Measurements from ENCODE around the gene ENOX1. TPM values are rescaled to one million over a fixed set of nuclear protein-coding genes. Genes with fewer than 3 reads are reported as not detected.

Gene ENOX1
- total RNA-seq, 1 experiment from 2014 or later = 0.35 TPM

- H3K79me2 ChIP-seq (ENCODE audit: low read depth) = no peaks in the 10 kb centered on the region
- intact Hi-C loops (cut with micrococcal nuclease; ENCODE audit: unreplicated experiment) = no loop called here
Observed at GRCh38 chr13:43268632-43269031, 518.1 kb downstream of the ENOX1 start.

DNA sequence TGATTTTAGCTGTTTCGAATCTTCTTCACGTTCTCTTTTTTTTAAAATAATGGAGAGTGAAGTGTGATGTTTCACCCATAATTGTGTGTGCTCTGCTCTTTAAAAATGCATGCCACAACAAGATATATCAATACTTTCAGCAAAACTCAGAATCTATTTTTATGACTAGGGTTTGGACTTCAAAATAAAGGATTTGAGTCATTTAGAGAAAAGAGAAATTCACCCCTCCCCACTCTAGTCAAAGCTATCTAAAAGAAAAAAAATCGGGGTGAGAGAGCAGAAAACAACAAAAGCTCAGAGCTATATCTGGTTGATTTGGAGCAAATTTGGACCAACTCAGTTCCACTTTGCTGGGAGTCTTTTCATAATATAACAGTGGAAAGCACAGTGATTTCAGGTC, 518.9 kb downstream of the ENOX1 start:
- H3K27ac ChIP-seq = peak overlapping the region; percentile 90
- H2AFZ ChIP-seq = no peak overlapping the region
- no peaks in the 10 kb centered on the region for H3K9me3 ChIP-seq (ENCODE audit: insufficient read depth, low read depth)
- no peaks in the 10 kb centered on the region for H3K36me3 ChIP-seq (ENCODE audit: low read depth)
- H4K20me1 ChIP-seq (ENCODE audit: insufficient read depth) = no peaks in the 10 kb centered on the region
- intact Hi-C loops (cut with micrococcal nuclease; ENCODE audit: unreplicated experiment) = no loop called here
- DNase-seq = no peak
- peaks cover 20% of the 10 kb centered on the region for H3F3A ChIP-seq (ENCODE audit: insufficient read depth, low read depth)
- no peaks in the 10 kb centered on the region for H3K9me2 ChIP-seq (ENCODE audit: insufficient read depth)
- H3K4me3 ChIP-seq = no peak overlapping the region
- no peaks in the 10 kb centered on the region for H3K27me3 ChIP-seq (ENCODE audit: insufficient read depth, low read depth)
- BruUV-seq (replicated peaks) = no TSS peak
- peaks cover 39% of the 10 kb centered on the region for H3K4me1 ChIP-seq (replicated peaks; ENCODE audit: insufficient read depth)
- CTCF ChIA-PET = no interaction called here
- H3K4me2 ChIP-seq = peak overlapping the region; percentile 69
- TF ChIP-seq CTCF (conservative IDR thresholded peaks at IDR 0.05) (no peak), EZH2 (IDR thresholded peaks at IDR 0.05; ENCODE audit: low read depth) (no peak)
- POLR2A ChIA-PET (ENCODE audit: unreplicated experiment) = no interaction called here
- H3K79me2 ChIP-seq (ENCODE audit: low read depth) = no peaks in the 10 kb centered on the region

More at GRCh38 chr13:43268632-43269031, 518.1 kb downstream of the ENOX1 start:
- Histone ChIP-seq H3K4me2 (peak overlapping the region; percentile 69), H3F3A (ENCODE audit: insufficient read depth, low read depth) (peaks cover 18% of the 10 kb centered on the region), H3K27me3 (ENCODE audit: insufficient read depth, low read depth) (no peaks in the 10 kb centered on the region), H2AFZ (no peak overlapping the region), H3K36me3 (ENCODE audit: low read depth) (no peaks in the 10 kb centered on the region), H3K4me1 (replicated peaks; ENCODE audit: insufficient read depth) (peaks cover 36% of the 10 kb centered on the region), H3K9me3 (ENCODE audit: insufficient read depth, low read depth) (no peaks in the 10 kb centered on the region), H3K4me3 (0 out of 2 replicates have a peak overlapping the region, but pooled peaks have one; percentile 6), H3K9me2 (ENCODE audit: insufficient read depth) (no peaks in the 10 kb centered on the region), H4K20me1 (ENCODE audit: insufficient read depth) (no peaks in the 10 kb centered on the region), H3K27ac (peak overlapping the region; percentile 90)
- ChIA-PET CTCF (no interaction called here), POLR2A (ENCODE audit: unreplicated experiment) (interaction anchor here (0.6 kb wide), 1 partner anchor 600 kb away, joined by 4 read pairs; no protein-coding TSS in a partner anchor)
- DNase-seq = no peak
- BruUV-seq (replicated peaks) = no TSS peak
- TF ChIP-seq EZH2 (IDR thresholded peaks at IDR 0.05; ENCODE audit: low read depth) (no peak), CTCF (conservative IDR thresholded peaks at IDR 0.05) (no peak)

DNA sequence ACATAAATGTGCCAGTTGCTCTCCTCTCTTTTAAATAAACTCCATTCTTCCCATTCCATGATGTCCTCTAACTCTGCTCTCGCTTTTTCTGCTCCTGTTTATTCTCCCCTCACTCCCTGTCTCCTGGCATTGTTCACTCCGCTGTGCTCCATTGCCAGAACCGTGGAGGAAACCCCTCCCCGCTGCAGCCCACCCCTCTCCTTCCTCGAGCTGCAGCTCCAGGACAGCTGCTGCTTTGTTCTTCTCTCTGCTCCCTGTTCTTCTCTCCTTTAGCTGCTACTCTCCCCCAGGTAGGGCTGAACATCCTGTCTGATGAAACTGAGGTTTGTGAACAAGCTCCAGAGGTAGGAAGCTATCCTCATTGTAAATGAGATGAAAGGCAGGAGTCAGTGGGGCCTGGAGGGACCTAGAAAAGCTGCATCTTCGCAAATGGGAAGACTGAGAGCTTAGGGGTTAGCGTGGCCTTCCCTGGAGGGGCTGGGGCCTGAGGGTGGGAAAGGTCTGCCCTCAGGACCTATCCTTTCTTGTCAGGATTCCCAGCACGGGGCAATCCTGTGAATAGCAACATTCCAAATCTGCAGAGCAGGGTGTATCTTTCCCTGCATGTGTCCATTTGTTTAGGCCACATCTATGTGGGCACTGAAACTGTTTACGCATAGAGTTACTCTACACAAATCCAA, 519.7 kb downstream of the ENOX1 start:
- TF ChIP-seq EZH2 (IDR thresholded peaks at IDR 0.05; ENCODE audit: low read depth) = no peak
- no peak for TF ChIP-seq CTCF (conservative IDR thresholded peaks at IDR 0.05)
- Histone ChIP-seq H3K4me1 (replicated peaks; ENCODE audit: insufficient read depth) (peaks cover 43% of the 10 kb centered on the region), H3K27ac (no peak overlapping the region), H3K4me2 (no peak overlapping the region), H2AFZ (no peak overlapping the region), H3K79me2 (ENCODE audit: low read depth) (no peaks in the 10 kb centered on the region), H3K36me3 (ENCODE audit: low read depth) (no peaks in the 10 kb centered on the region), H4K20me1 (ENCODE audit: insufficient read depth) (no peaks in the 10 kb centered on the region), H3K4me3 (no peak overlapping the region), H3F3A (ENCODE audit: insufficient read depth, low read depth) (peaks cover 20% of the 10 kb centered on the region), H3K9me2 (ENCODE audit: insufficient read depth) (no peaks in the 10 kb centered on the region), H3K27me3 (ENCODE audit: insufficient read depth, low read depth) (no peaks in the 10 kb centered on the region), H3K9me3 (ENCODE audit: insufficient read depth, low read depth) (no peaks in the 10 kb centered on the region)
- ChIA-PET CTCF (no interaction called here), POLR2A (ENCODE audit: unreplicated experiment) (interaction anchor here (0.6 kb wide), 1 partner anchor 1301 kb away, joined by 5 read pairs; no protein-coding TSS in a partner anchor)
- intact Hi-C loops (cut with micrococcal nuclease; ENCODE audit: unreplicated experiment) = no loop called here
- DNase-seq = no peak
- no TSS peak for BruUV-seq (replicated peaks)
